HG03280 (cell line): ENCODE measurements around the gene CLIP2.
"Not testable (repeated sequence)": the region's sequence is repeated elsewhere in the genome, so short reads cannot be mapped to it uniquely, and the experiment has no call there.

ENCODE experiments used
- ATAC-seq: cut with Tn5 transposase; IDR thresholded peaks from one replicate; pipeline ENCODE4 v1.9.1; 2021; ENCODE audit warnings: mild to moderate bottlenecking, moderate library complexity; ENCODE audit not compliant: unreplicated experiment

CLIP2 gene

GRCh38 chr7:74365322-74366022, 76.3 kb downstream of the CLIP2 start:
- ATAC-seq, result no peak

GRCh38 chr7:74371381-74372341, 82.5 kb downstream of the CLIP2 start:
- ATAC-seq, result no peak

DNA sequence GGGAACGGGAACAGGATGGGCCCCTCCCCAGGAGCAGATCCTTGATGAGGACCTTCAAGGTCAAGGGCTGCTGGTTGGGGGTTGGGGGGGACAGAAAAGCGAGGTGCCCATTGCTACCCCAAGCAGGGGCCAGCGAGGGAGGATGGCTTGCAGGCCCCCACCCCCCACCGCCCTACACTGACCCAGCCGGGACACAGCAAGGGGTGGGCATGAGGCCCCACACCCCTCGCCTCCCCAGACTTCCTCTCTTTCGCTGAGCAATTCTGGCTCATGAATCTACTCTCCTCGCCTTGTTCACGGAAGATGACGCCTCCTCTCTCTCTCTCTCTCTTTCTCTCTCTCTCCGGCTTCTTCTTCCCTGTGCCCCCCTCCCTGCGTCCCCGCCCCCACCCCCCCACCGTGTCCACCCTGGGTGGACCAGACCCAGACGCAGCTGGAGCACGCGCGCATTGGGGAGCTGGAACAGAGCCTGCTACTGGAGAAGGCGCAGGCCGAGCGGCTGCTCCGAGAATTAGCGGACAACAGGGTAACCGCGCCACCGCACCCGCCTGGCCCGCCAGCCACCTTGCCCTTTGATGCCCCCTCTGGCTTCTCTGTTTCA, 83.4 kb downstream of the CLIP2 start:
- ATAC-seq, result no peak

GRCh38 chr7:74373536-74373935, 84.3 kb downstream of the CLIP2 start:
- no peak for ATAC-seq

DNA sequence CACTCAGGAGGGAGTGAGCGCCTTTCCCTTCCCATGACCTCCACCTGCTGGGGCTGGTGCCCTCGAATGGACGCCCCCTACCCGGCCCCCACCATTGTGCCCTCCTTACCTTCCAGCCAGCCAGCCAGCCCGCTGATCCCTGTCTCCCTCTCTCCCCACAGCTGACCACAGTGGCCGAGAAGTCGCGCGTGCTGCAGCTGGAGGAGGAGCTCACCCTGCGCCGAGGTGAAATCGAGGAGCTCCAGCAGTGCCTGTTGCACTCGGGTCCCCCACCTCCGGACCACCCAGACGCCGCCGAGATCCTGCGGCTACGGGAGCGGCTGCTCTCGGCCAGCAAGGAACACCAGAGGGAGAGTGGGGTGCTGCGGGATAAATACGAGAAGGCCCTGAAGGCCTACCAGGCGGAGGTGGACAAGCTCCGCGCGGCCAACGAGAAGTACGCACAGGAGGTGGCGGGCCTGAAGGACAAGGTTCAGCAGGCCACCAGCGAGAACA, 86.6 kb downstream of the CLIP2 start:
- ATAC-seq, result no peak

GRCh38 chr7:74376256-74377036, 87.2 kb downstream of the CLIP2 start:
- ATAC-seq, result no peak

- ATAC-seq, result no peak
Observed at GRCh38 chr7:74379938-74380337, 90.7 kb downstream of the CLIP2 start.

GRCh38 chr7:74380720-74381119, 91.5 kb downstream of the CLIP2 start:
- ATAC-seq, result no peak

- ATAC-seq, result not testable (repeated sequence)
Observed at GRCh38 chr7:74384086-74384485, 94.9 kb downstream of the CLIP2 start.

DNA sequence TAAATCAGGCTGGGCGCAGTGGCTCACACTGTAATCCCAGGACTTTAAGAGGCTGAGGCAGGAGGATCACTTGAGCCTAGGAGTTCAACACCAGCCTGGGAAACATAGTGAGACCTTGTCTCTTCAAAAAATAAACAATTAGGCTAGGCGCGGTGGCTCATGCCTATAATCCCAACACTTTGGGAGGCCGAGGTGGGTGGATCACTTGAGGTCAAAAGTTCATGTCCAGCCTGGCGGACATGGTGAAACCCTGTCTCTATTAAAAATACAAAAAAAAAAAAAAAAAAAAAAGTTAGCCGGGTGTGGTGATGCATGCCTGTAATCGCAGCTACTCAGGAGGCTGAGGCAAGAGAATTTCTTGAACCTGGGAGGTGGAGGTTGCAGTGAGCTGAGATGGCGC, 95.6 kb downstream of the CLIP2 start:
- not testable (repeated sequence) for ATAC-seq

- no peak for ATAC-seq
Observed at GRCh38 chr7:74387606-74388005, 98.4 kb downstream of the CLIP2 start.

DNA sequence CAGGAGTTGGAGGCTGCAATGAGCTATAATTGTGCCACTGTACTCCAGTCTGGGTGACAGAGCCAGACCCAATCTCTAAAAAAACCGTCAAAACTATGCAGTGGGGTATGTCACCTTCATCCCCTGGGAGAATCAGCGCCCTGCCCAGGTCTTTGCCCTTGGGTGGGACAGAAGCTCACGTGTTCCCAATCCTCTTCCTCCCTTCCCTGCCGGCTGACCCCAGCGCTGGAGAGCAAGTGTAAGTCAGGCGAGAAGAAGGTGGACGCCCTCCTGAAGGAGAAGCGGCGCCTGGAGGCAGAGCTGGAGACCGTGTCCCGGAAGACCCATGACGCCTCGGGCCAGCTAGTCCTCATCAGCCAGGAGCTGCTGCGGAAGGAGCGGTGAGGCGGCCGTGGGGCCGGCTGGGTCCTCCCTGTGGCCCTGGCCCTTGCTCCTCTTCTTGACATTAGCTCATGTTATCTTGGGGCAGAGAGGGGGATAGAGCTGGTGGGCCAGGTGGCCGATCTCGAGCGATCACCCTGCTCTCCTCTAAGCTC, 99.7 kb downstream of the CLIP2 start:
- ATAC-seq, result no peak

GRCh38 chr7:74393722-74394121, 104.5 kb downstream of the CLIP2 start:
- not testable (repeated sequence) for ATAC-seq

- not testable (repeated sequence) for ATAC-seq
Observed at GRCh38 chr7:74394601-74395000, 105.4 kb downstream of the CLIP2 start.

GRCh38 chr7:74395745-74396311, 106.6 kb downstream of the CLIP2 start:
- no peak for ATAC-seq

- ATAC-seq, result no peak
Observed at GRCh38 chr7:74396993-74397392, 107.8 kb downstream of the CLIP2 start.

GRCh38 chr7:74398426-74398825, 109.2 kb downstream of the CLIP2 start:
- no peak for ATAC-seq

GRCh38 chr7:74399006-74399405, 109.8 kb downstream of the CLIP2 start:
- ATAC-seq, result no peak

- no peak for ATAC-seq
Observed at GRCh38 chr7:74400420-74401136, 111.4 kb downstream of the CLIP2 start.
